ENCODE data around the gene CHID1. TPM values are rescaled to one million over a fixed set of nuclear protein-coding genes. Genes with fewer than 3 reads are reported as not detected.

Gene CHID1
- total RNA-seq, 1 experiment from 2014 or later = 85.6 TPM

GRCh38 chr11:882596-882995 is 28.0 kb downstream of the CHID1 start:
- no peaks in the 10 kb centered on the region for H3K4me1 ChIP-seq (replicated peaks; ENCODE audit: insufficient read depth)
- POLR2A ChIA-PET (ENCODE audit: unreplicated experiment) = no interaction called here
- no peaks in the 10 kb centered on the region for H3K9me3 ChIP-seq (ENCODE audit: insufficient read depth, low read depth)
- H2AFZ ChIP-seq = no peak overlapping the region
- no peak overlapping the region for H3K4me2 ChIP-seq
- BruUV-seq (replicated peaks) = no TSS peak
- no peak for DNase-seq
- no peaks in the 10 kb centered on the region for H3K9me2 ChIP-seq (ENCODE audit: insufficient read depth)
- no peaks in the 10 kb centered on the region for H3K27me3 ChIP-seq (ENCODE audit: insufficient read depth, low read depth)
- no peaks in the 10 kb centered on the region for H3K79me2 ChIP-seq (ENCODE audit: low read depth)
- H3K36me3 ChIP-seq (ENCODE audit: low read depth) = no peaks in the 10 kb centered on the region
- intact Hi-C loops (cut with micrococcal nuclease; ENCODE audit: unreplicated experiment) = no loop called here
- H3K27ac ChIP-seq = no peak overlapping the region
- H4K20me1 ChIP-seq (ENCODE audit: insufficient read depth) = peaks cover 2% of the 10 kb centered on the region; the same call in 1 of the 2 replicates
- H3F3A ChIP-seq (ENCODE audit: insufficient read depth, low read depth) = peaks cover 6% of the 10 kb centered on the region; the same call in 1 of the 2 replicates
- CTCF ChIA-PET = no interaction called here
- no peak overlapping the region for H3K4me3 ChIP-seq
- no peak for TF ChIP-seq EZH2 (IDR thresholded peaks at IDR 0.05; ENCODE audit: low read depth)

DNA sequence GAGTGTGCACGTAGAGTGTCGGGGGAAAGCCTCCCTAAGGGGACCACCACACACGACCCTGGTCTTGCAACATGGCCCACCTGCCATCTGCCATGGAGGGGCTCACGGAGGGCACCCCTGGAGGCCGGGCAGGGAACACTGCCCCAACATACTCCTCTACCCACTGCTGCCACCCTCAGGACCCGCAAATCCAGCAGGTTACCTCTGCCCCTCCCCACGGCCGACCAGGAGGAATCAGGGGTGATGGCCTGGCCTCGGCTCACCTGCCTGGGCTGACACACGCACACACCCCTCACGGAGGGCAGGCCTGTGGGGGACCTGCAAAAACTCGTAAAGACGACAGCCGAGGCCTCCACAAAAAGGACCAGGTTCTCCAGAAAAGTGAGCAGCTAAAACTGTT is 30.2 kb downstream of the CHID1 start:
- Histone ChIP-seq H3K27me3 (ENCODE audit: insufficient read depth, low read depth) (no peaks in the 10 kb centered on the region), H3K4me1 (replicated peaks; ENCODE audit: insufficient read depth) (no peaks in the 10 kb centered on the region), H3K79me2 (ENCODE audit: low read depth) (no peaks in the 10 kb centered on the region), H3K4me3 (no peak overlapping the region), H3K4me2 (no peak overlapping the region), H2AFZ (no peak overlapping the region), H4K20me1 (ENCODE audit: insufficient read depth) (peaks cover 2% of the 10 kb centered on the region), H3K9me3 (ENCODE audit: insufficient read depth, low read depth) (no peaks in the 10 kb centered on the region), H3K27ac (no peak overlapping the region), H3K36me3 (ENCODE audit: low read depth) (no peaks in the 10 kb centered on the region), H3F3A (ENCODE audit: insufficient read depth, low read depth) (peaks cover 6% of the 10 kb centered on the region; the same call in 1 of the 2 replicates), H3K9me2 (ENCODE audit: insufficient read depth) (no peaks in the 10 kb centered on the region)
- intact Hi-C loops (cut with micrococcal nuclease; ENCODE audit: unreplicated experiment) = no loop called here
- DNase-seq = no peak
- ChIA-PET POLR2A (ENCODE audit: unreplicated experiment) (no interaction called here), CTCF (no interaction called here)
- BruUV-seq (replicated peaks) = no TSS peak
- TF ChIP-seq, protein P1, sequence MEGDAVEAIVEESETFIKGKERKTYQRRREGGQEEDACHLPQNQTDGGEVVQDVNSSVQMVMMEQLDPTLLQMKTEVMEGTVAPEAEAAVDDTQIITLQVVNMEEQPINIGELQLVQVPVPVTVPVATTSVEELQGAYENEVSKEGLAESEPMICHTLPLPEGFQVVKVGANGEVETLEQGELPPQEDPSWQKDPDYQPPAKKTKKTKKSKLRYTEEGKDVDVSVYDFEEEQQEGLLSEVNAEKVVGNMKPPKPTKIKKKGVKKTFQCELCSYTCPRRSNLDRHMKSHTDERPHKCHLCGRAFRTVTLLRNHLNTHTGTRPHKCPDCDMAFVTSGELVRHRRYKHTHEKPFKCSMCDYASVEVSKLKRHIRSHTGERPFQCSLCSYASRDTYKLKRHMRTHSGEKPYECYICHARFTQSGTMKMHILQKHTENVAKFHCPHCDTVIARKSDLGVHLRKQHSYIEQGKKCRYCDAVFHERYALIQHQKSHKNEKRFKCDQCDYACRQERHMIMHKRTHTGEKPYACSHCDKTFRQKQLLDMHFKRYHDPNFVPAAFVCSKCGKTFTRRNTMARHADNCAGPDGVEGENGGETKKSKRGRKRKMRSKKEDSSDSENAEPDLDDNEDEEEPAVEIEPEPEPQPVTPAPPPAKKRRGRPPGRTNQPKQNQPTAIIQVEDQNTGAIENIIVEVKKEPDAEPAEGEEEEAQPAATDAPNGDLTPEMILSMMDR (conservative IDR thresholded peaks at IDR 0.05) = no peak
- TF ChIP-seq EZH2 (IDR thresholded peaks at IDR 0.05; ENCODE audit: low read depth) = no peak

- Histone ChIP-seq H3K4me3 (no peak overlapping the region), H2AFZ (no peak overlapping the region), H3K79me2 (ENCODE audit: low read depth) (no peaks in the 10 kb centered on the region), H3K9me3 (ENCODE audit: insufficient read depth, low read depth) (no peaks in the 10 kb centered on the region), H3K27me3 (ENCODE audit: insufficient read depth, low read depth) (no peaks in the 10 kb centered on the region), H3K27ac (no peak overlapping the region), H3F3A (ENCODE audit: insufficient read depth, low read depth) (peaks cover 6% of the 10 kb centered on the region; the same call in 1 of the 2 replicates), H3K9me2 (ENCODE audit: insufficient read depth) (no peaks in the 10 kb centered on the region), H3K4me1 (replicated peaks; ENCODE audit: insufficient read depth) (no peaks in the 10 kb centered on the region), H3K4me2 (no peak overlapping the region), H3K36me3 (ENCODE audit: low read depth) (no peaks in the 10 kb centered on the region), H4K20me1 (ENCODE audit: insufficient read depth) (peaks cover 2% of the 10 kb centered on the region)
- intact Hi-C loops (cut with micrococcal nuclease; ENCODE audit: unreplicated experiment) = no loop called here
- no peak for DNase-seq
- BruUV-seq (replicated peaks) = no TSS peak
- CTCF ChIA-PET = no interaction called here
- TF ChIP-seq, protein P1 (conservative IDR thresholded peaks at IDR 0.05) = no peak
- TF ChIP-seq EZH2 (IDR thresholded peaks at IDR 0.05; ENCODE audit: low read depth) = no peak
- POLR2A ChIA-PET (ENCODE audit: unreplicated experiment) = no interaction called here
Observed at GRCh38 chr11:877565-877964, 33.0 kb downstream of the CHID1 start.

GRCh38 chr11:876545-876944 is 34.1 kb downstream of the CHID1 start:
- BruUV-seq (replicated peaks) = no TSS peak
- Histone ChIP-seq H2AFZ (no peak overlapping the region), H3K36me3 (ENCODE audit: low read depth) (no peaks in the 10 kb centered on the region), H3F3A (ENCODE audit: insufficient read depth, low read depth) (peaks cover 6% of the 10 kb centered on the region; the same call in 1 of the 2 replicates), H3K4me2 (no peak overlapping the region), H3K9me3 (ENCODE audit: insufficient read depth, low read depth) (no peaks in the 10 kb centered on the region), H3K4me3 (no peak overlapping the region), H3K27ac (no peak overlapping the region), H4K20me1 (ENCODE audit: insufficient read depth) (peaks cover 2% of the 10 kb centered on the region), H3K9me2 (ENCODE audit: insufficient read depth) (no peaks in the 10 kb centered on the region), H3K4me1 (replicated peaks; ENCODE audit: insufficient read depth) (no peaks in the 10 kb centered on the region), H3K27me3 (ENCODE audit: insufficient read depth, low read depth) (no peaks in the 10 kb centered on the region), H3K79me2 (ENCODE audit: low read depth) (no peaks in the 10 kb centered on the region)
- CTCF ChIA-PET = no interaction called here
- POLR2A ChIA-PET (ENCODE audit: unreplicated experiment) = no interaction called here
- DNase-seq = no peak
- TF ChIP-seq, protein P1 (conservative IDR thresholded peaks at IDR 0.05) = no peak
- no peak for TF ChIP-seq EZH2 (IDR thresholded peaks at IDR 0.05; ENCODE audit: low read depth)
- intact Hi-C loops (cut with micrococcal nuclease; ENCODE audit: unreplicated experiment) = no loop called here

Data from PC-9 (cell line).